ENCODE data around the gene OR8D1.
A peak's percentile ranks its signal among the peaks of the same experiment; 100 is the strongest.

OR8D1 gene

DNA sequence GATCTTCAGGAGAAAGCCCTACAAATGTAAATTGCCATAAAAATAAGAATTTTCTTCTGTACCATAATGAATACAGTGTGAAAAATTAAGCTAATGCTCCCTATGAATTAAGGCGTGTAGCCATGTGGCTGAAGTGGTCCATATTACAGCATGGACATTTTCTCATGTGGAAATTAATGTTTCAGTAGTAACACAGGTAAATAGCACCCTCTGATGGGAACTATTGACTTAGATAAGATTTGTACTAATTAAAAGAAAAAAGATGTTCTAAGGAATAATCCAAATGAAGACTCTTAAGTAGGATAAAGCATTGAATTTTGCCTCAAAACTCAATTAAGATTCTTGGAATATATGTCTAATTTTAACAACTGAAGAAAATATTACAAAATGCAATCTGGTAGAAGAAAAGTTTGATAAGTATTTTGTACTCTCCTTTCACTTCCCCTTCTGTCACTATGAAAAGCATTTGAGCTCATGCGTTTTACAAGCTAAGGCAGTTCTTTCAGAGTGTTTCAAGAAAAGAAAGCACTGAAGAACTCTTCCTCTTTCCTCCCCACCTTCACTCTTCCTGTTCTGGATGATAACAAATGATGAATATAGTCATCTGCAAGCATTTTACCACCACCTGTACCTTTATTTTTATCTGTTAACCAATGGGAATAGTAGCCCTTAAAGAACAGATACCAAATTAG, 16.2 kb upstream of the OR8D1 start:
- TF ChIP-seq, protein P1, sequence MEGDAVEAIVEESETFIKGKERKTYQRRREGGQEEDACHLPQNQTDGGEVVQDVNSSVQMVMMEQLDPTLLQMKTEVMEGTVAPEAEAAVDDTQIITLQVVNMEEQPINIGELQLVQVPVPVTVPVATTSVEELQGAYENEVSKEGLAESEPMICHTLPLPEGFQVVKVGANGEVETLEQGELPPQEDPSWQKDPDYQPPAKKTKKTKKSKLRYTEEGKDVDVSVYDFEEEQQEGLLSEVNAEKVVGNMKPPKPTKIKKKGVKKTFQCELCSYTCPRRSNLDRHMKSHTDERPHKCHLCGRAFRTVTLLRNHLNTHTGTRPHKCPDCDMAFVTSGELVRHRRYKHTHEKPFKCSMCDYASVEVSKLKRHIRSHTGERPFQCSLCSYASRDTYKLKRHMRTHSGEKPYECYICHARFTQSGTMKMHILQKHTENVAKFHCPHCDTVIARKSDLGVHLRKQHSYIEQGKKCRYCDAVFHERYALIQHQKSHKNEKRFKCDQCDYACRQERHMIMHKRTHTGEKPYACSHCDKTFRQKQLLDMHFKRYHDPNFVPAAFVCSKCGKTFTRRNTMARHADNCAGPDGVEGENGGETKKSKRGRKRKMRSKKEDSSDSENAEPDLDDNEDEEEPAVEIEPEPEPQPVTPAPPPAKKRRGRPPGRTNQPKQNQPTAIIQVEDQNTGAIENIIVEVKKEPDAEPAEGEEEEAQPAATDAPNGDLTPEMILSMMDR (conservative IDR thresholded peaks at IDR 0.05): peak; percentile 14
- no peak for TF ChIP-seq ZFX (IDR thresholded peaks at IDR 0.05)
- H3K27ac ChIP-seq: no peak overlapping the region

DNA sequence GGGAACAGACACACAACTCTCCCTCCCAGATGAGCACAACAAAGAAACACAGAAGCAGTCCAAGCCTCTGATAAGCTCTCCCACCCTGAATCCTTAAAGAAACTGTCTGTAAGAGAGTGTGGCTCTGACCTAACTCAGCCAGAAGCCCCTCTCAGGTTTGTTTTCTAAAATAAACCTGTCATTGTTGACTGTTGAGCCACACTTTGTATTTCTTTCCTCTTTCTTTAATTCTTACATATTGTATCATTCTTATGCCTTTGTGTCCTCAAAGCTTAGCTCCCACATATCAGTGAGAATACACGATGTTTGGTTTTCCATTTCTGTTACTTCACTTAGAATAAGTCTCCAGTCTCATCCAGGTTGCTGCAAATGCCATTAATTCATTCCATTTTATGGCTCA, 14.0 kb upstream of the OR8D1 start:
- no peak overlapping the region for H3K27ac ChIP-seq
- no peak for TF ChIP-seq ZFX (IDR thresholded peaks at IDR 0.05)

GRCh38 chr11:124322356-124322755, 8.6 kb upstream of the OR8D1 start:
- TF ChIP-seq ZFX (IDR thresholded peaks at IDR 0.05): no peak
- TF ChIP-seq, protein P1 (conservative IDR thresholded peaks at IDR 0.05): no peak
- H3K27ac ChIP-seq: no peak overlapping the region

- TF ChIP-seq ZFX (IDR thresholded peaks at IDR 0.05): no peak
- TF ChIP-seq, protein P1 (conservative IDR thresholded peaks at IDR 0.05): no peak
- no peak within 1 kb of the TSS for H3K27ac ChIP-seq
These were observed 6.3 kb upstream of the OR8D1 start, which contains the start of gene OR8D2 for GRCh38 chr11:124320097-124320496. OR8D2 (minus strand) TSS chr11:124320197; CDS start chr11:124320197, 0 bp downstream.

DNA sequence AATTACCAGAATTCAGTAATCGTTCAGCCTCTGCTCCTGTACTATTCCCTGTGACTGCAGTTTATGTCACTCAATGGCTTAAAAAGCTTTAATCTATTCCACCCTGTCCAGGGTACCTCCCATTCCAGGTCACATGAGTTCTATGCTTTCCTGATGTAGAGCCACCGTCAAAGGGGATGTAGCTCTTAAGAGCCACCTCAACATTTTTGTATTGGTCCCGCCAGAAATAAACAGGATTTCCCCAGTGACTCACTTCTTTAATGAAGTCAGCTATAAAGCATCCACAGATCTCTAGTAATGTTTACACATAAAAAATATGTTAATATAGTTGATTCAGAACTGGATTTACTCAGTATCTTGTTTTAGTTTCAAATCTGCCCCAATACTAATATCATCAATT, 1.3 kb upstream of the OR8D1 start:
- no peak for TF ChIP-seq ZFX (IDR thresholded peaks at IDR 0.05)
- TF ChIP-seq, protein P1 (conservative IDR thresholded peaks at IDR 0.05): no peak
- no peak overlapping the region for H3K27ac ChIP-seq

DNA sequence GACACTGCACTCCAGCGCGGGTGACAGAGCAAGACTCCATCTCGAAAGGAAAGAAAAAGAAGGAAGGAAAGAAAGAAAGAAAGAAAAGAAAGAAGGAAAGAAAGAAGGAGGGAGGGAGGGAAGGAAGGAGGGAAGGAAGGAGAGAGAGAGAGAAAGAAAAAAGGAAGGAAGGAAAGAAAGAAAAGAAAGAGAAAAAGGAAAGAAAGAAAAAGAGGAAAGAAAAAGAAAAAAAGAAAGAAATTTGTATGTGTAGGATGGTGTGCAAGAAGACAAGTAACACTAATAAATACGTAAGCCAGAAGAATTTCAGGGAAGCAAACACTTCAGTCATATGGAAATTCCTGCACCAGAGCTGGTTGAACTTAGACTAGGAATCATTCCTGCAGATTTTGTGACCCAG, 618 bp downstream of the OR8D1 start:
- no peak overlapping the region for H3K27ac ChIP-seq
- TF ChIP-seq, protein P1 (conservative IDR thresholded peaks at IDR 0.05): no peak
- no peak for TF ChIP-seq ZFX (IDR thresholded peaks at IDR 0.05)

DNA sequence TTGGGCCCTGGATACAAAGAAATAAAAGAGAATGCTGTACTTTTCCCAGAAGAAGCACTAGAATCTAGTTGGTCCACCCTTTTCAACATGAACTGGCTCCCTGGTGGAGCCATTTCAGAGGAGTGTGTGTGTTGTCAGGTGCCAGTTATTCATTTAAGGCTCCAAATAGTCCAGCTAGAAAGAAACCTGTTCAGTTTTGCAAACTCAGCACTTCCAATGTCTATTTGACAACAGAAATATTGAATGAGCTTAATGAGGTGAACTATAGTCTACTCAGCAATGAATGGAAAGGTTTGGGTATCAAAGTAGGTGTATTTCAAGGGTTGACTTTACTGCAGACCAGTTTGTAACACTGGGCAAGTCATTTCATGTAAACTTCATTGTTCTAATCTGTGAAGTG, 2.1 kb downstream of the OR8D1 start:
- H3K27ac ChIP-seq: no peak overlapping the region
- TF ChIP-seq, protein P1 (conservative IDR thresholded peaks at IDR 0.05): no peak
- no peak for TF ChIP-seq ZFX (IDR thresholded peaks at IDR 0.05)

DNA sequence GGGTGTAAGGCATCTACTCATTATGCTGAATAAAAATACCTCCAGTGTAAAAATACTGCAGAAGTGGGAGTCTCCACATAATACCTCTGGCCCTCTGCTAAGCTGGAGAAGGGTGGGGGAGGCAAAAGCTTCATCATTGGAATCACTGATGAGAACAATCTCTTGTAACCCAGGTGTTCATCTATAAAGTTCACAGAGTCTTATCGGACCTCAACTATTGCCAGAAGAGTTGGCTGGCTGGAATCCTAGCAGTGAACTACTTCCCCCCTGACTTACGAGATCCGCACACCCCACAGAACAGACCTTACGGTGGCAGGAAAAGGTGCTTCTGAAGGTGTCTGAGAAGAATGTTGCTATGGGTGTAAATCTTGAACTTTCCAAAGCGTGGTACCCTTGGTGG, 2.5 kb downstream of the OR8D1 start:
- TF ChIP-seq, protein P1 (conservative IDR thresholded peaks at IDR 0.05): no peak
- no peak for TF ChIP-seq ZFX (IDR thresholded peaks at IDR 0.05)
- H3K27ac ChIP-seq: no peak overlapping the region

Measured in C4-2B (cell line).